ENCODE measurements around the gene CTBP2. TPM values are rescaled to one million over a fixed set of nuclear protein-coding genes. Genes with fewer than 3 reads are reported as not detected.

CTBP2 gene
- total RNA-seq, 1 experiment from 2014 or later: 78.7 TPM

GRCh38 chr10:125016123-125016522 is 144.2 kb downstream of the CTBP2 start:
- DNase-seq: no peak
- no peaks in the 10 kb centered on the region for H3K36me3 Mint-ChIP-seq (ENCODE audit: insufficient read depth, unreplicated experiment)
- TF ChIP-seq CTCF (IDR thresholded peaks at IDR 0.05; ENCODE audit: unreplicated experiment): no peak
- no TSS peak for BruUV-seq (replicated peaks)
- no peaks in the 10 kb centered on the region for H3K27me3 Mint-ChIP-seq (ENCODE audit: unreplicated experiment)
- no peak overlapping the region for H3K4me3 Mint-ChIP-seq (ENCODE audit: low read depth, unreplicated experiment)
- intact Hi-C loops (cut with micrococcal nuclease; ENCODE audit: unreplicated experiment): no loop called here
- no peak overlapping the region for H3K27ac Mint-ChIP-seq (ENCODE audit: unreplicated experiment)
- no peaks in the 10 kb centered on the region for H3K9me3 Mint-ChIP-seq (ENCODE audit: low read depth, unreplicated experiment)
- CTCF ChIA-PET: no interaction called here
- no peaks in the 10 kb centered on the region for H3K4me1 Mint-ChIP-seq (ENCODE audit: low read depth, unreplicated experiment)

- Mint-ChIP-seq H3K4me1 (ENCODE audit: low read depth, unreplicated experiment) (peaks cover 3% of the 10 kb centered on the region), H3K9me3 (ENCODE audit: low read depth, unreplicated experiment) (no peaks in the 10 kb centered on the region), H3K4me3 (ENCODE audit: low read depth, unreplicated experiment) (no peak overlapping the region), H3K27ac (ENCODE audit: unreplicated experiment) (no peak overlapping the region), H3K27me3 (ENCODE audit: unreplicated experiment) (no peaks in the 10 kb centered on the region), H3K36me3 (ENCODE audit: insufficient read depth, unreplicated experiment) (peaks cover 3% of the 10 kb centered on the region)
- TF ChIP-seq CTCF (IDR thresholded peaks at IDR 0.05; ENCODE audit: unreplicated experiment): no peak
- intact Hi-C loops (cut with micrococcal nuclease; ENCODE audit: unreplicated experiment): no loop called here
- BruUV-seq (replicated peaks): no TSS peak
- CTCF ChIA-PET: no interaction called here
- no peak for DNase-seq
Observed at GRCh38 chr10:125015356-125015944, 144.9 kb downstream of the CTBP2 start.

- H3K27me3 Mint-ChIP-seq (ENCODE audit: unreplicated experiment): no peaks in the 10 kb centered on the region
- no peak for TF ChIP-seq CTCF (IDR thresholded peaks at IDR 0.05; ENCODE audit: unreplicated experiment)
- peaks cover 8% of the 10 kb centered on the region for H3K4me1 Mint-ChIP-seq (ENCODE audit: low read depth, unreplicated experiment)
- BruUV-seq (replicated peaks): no TSS peak
- CTCF ChIA-PET: no interaction called here
- intact Hi-C loops (cut with micrococcal nuclease; ENCODE audit: unreplicated experiment): no loop called here
- no peaks in the 10 kb centered on the region for H3K9me3 Mint-ChIP-seq (ENCODE audit: low read depth, unreplicated experiment)
- H3K4me3 Mint-ChIP-seq (ENCODE audit: low read depth, unreplicated experiment): no peak overlapping the region
- no peak overlapping the region for H3K27ac Mint-ChIP-seq (ENCODE audit: unreplicated experiment)
- DNase-seq: no peak
- H3K36me3 Mint-ChIP-seq (ENCODE audit: insufficient read depth, unreplicated experiment): peaks cover 6% of the 10 kb centered on the region
Observed at GRCh38 chr10:125014836-125015355, 145.5 kb downstream of the CTBP2 start.

GRCh38 chr10:125014086-125014830 is 146.1 kb downstream of the CTBP2 start:
- no peak overlapping the region for H3K4me3 Mint-ChIP-seq (ENCODE audit: low read depth, unreplicated experiment)
- BruUV-seq (replicated peaks): no TSS peak
- CTCF ChIA-PET: no interaction called here
- no peak overlapping the region for H3K27ac Mint-ChIP-seq (ENCODE audit: unreplicated experiment)
- no peaks in the 10 kb centered on the region for H3K9me3 Mint-ChIP-seq (ENCODE audit: low read depth, unreplicated experiment)
- no peaks in the 10 kb centered on the region for H3K27me3 Mint-ChIP-seq (ENCODE audit: unreplicated experiment)
- TF ChIP-seq CTCF (IDR thresholded peaks at IDR 0.05; ENCODE audit: unreplicated experiment): no peak
- peaks cover 6% of the 10 kb centered on the region for H3K36me3 Mint-ChIP-seq (ENCODE audit: insufficient read depth, unreplicated experiment)
- intact Hi-C loops (cut with micrococcal nuclease; ENCODE audit: unreplicated experiment): no loop called here
- H3K4me1 Mint-ChIP-seq (ENCODE audit: low read depth, unreplicated experiment): peaks cover 9% of the 10 kb centered on the region
- DNase-seq: no peak

All from Calu3 (cell line).